Measurements from ENCODE around the gene MTCH1. TPM values are rescaled to one million over a fixed set of nuclear protein-coding genes. Genes with fewer than 3 reads are reported as not detected.

Gene MTCH1
- total RNA-seq, 2 donors from 2014 or later = 97.9 to 133 TPM

DNA sequence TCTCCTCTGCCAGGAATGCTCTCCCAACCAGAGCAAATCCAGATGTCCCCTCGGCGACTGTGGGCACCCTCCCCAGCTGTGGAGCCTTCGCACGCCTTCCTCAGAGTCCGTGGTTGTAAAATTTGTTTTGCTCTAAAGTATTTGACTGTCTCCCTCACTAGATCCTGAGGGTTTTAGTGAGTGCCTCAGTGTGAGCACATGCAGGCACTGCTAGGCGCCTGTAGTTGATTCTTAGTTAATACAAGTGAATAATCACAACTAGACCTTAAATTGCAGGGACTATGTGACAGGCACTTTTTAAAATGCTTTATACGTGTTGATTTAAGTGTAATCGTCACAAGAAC, 680 bp upstream of the MTCH1 start:
- H3K27me3 Mint-ChIP-seq = no peaks in the 10 kb centered on the region
- H3K4me3 Mint-ChIP-seq = no peak overlapping the region
- peak; percentile 19 for ATAC-seq (replicated peaks)
- H3K36me3 Mint-ChIP-seq (ENCODE audit: low read depth) = peaks cover 7% of the 10 kb centered on the region
- H3K9me3 Mint-ChIP-seq = no peaks in the 10 kb centered on the region
- H3K4me1 Mint-ChIP-seq = peaks cover 12% of the 10 kb centered on the region
- H3K27ac Mint-ChIP-seq = peak overlapping the region; percentile 96

DNA sequence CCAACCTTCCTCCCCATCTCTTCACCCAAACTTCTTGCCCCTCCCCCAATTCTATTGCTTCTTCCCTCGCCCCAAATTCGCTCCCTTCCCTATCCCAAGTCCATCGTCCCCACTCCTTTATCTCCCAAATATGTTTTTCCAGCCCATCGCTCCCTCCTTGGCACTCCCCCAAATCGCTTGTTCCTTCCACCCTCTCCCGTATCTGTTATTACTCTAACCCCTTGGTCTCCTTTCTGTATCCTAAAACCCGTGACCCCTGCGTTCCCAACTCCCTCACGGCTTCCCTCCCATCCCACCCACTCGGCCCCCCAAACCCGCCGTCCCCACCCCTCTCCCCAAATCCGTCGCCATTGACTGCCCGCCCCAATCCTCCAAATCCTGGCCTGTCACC, 584 bp downstream of the MTCH1 start:
- no peak overlapping the region for H3K4me3 Mint-ChIP-seq
- ATAC-seq (replicated peaks) = no peak

DNA sequence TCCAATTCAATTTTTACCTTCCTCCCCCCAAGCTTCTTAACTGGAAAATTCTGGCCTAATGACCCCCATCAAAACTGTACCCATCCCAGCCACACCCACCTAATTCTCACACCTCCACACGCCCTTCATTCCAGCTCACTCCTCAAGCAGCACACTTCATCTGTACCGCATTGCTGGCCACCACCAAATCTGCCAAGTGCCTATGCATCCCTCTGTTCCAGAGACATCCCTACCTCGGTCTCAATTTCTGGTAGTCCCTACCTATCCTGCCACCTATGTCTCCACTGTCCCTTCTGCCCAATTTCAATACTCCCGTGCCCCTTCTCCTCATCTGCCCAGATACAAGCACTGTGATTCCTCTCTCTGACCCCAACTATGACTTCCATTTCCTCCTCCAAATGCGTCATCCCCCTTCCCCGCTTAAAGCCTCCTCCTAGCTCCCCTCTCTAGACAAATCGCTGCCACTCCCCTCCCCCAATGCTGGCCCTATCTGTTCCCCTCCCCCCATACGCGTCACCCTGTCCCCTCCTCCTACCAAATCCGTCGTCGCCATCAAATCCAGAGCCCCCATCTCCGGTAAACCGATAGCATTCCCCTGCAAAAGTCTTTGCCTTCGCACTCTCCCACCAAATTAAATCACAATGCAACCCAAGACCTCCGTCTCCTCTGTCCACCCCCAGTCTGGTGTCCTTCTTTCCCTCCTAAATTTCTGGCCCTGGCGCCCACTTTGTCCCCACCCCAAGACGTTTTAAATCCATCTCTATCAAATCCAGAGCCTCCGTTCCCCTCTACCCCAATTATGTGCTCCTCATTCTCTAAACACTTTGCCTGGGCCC, 1.2 kb downstream of the MTCH1 start:
- H3K27me3 Mint-ChIP-seq = no peaks in the 10 kb centered on the region
- H3K9me3 Mint-ChIP-seq = no peaks in the 10 kb centered on the region
- H3K4me3 Mint-ChIP-seq = no peak overlapping the region
- H3K4me1 Mint-ChIP-seq = peaks cover 23% of the 10 kb centered on the region
- H3K27ac Mint-ChIP-seq = no peak overlapping the region
- ATAC-seq (replicated peaks) = peak; percentile 34
- peaks cover 26% of the 10 kb centered on the region for H3K36me3 Mint-ChIP-seq (ENCODE audit: low read depth)

More for the DNA sequence above, 584 bp downstream of the MTCH1 start:
- no peaks in the 10 kb centered on the region for H3K27me3 Mint-ChIP-seq
- peaks cover 19% of the 10 kb centered on the region for H3K36me3 Mint-ChIP-seq (ENCODE audit: low read depth)
- peaks cover 20% of the 10 kb centered on the region for H3K4me1 Mint-ChIP-seq
- H3K9me3 Mint-ChIP-seq = no peaks in the 10 kb centered on the region
- no peak overlapping the region for H3K27ac Mint-ChIP-seq

DNA sequence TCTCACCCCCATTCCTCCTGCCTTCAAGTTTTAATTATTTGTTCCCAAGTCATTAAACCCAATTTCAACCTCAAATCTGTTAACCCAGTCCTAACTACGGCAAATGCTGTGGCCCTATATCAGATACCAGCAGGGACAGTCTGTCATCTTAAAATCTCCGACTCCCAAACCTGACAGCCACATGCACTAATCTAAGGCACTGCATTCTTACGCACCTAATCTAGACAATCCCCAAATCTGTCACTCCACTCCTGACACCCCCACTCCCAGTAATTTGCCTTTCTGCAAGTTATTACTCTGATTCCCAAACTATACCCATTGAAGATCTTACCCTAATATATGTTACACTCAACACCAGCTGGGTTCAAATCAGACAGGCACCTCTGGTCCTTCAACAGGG, 2.5 kb downstream of the MTCH1 start:
- Mint-ChIP-seq H3K27ac (no peak overlapping the region), H3K36me3 (ENCODE audit: low read depth) (peaks cover 38% of the 10 kb centered on the region), H3K4me1 (peaks cover 28% of the 10 kb centered on the region), H3K4me3 (no peak overlapping the region), H3K9me3 (no peaks in the 10 kb centered on the region), H3K27me3 (no peaks in the 10 kb centered on the region)
- ATAC-seq (replicated peaks) = no peak

DNA sequence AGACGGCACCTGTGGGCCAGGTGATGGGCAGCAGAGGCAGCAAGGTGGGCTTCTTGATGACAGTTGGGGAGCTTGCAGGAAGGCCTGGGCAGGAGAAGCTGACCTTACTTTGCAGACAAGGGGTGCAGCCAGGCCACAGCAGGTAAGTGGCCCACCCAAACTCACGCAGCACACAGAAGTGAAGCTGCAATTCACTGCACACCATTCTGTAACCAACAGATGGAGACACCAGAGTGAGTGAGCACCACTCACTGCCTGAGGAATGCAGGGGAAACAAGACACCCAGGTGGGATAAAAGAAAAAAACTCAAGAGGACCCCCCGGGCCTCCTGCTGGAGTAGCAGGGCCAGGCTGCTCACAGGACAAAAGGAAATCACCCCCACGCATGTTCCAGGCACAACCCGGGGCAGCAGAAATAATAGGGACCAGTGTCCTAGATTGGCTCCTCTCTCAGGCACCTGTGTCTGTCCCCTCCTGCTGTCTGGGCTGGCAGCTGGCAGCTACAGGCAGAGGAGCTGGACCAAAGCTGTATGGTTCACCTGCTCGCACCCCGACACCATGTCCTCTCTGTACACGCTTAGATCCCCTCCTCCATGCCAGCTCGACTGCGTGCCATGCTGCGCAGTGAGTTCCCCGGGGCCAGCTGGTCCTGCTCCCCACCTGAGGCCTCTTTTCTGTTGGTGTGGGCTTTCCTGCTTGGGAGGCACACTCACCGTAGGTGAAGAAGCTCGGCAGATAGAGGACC, 4.9 kb downstream of the MTCH1 start:
- peak overlapping the region; percentile 48 for H3K27ac Mint-ChIP-seq
- H3K27me3 Mint-ChIP-seq = no peaks in the 10 kb centered on the region
- no peaks in the 10 kb centered on the region for H3K9me3 Mint-ChIP-seq
- ATAC-seq (replicated peaks) = no peak
- H3K36me3 Mint-ChIP-seq (ENCODE audit: low read depth) = peaks cover 63% of the 10 kb centered on the region
- peak overlapping the region; percentile 1 for H3K4me3 Mint-ChIP-seq
- peaks cover 22% of the 10 kb centered on the region for H3K4me1 Mint-ChIP-seq

DNA sequence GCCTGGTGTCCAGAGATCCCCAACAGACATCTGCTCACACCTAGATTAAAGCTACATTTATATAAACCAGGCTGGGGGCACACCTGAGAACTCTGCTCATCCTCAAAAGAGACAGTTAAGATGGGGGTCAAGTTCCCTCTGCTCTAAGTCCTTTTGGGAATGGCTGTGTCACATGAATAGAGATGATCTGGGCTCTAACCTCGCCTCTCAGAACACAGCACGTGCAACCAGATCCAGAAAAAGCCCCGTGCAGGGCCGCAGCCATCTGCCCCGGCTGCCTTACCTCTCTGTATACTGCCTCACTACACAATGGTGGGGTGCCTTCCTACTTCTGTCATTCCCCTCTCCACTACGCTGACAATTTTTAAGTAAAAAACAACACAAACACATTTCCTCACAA, 5.9 kb downstream of the MTCH1 start:
- Mint-ChIP-seq H3K9me3 (no peaks in the 10 kb centered on the region), H3K27ac (peak overlapping the region; percentile 66), H3K4me1 (peaks cover 22% of the 10 kb centered on the region), H3K36me3 (ENCODE audit: low read depth) (peaks cover 72% of the 10 kb centered on the region), H3K27me3 (no peaks in the 10 kb centered on the region), H3K4me3 (no peak overlapping the region)
- no peak for ATAC-seq (replicated peaks)

DNA sequence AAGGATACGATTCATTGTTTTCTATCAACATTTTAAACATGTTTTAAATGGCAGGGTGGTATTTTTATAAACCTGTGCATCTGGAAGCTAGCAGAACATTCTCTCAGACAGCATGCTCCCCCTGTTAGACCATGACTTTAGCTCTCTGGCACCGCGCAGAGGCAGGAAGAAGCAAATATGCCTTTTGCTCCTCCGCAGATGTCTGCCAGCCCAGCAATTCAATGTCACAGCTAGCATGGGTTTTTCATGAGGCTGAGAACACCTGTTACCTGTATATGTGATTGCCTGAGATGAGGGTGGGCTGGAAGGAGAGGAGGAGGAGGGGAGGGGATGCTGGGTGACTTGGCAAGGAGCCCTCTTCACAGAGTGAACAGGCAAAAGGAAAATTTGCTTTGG, 6.7 kb downstream of the MTCH1 start:
- Mint-ChIP-seq H3K9me3 (no peaks in the 10 kb centered on the region), H3K4me3 (no peak overlapping the region), H3K36me3 (ENCODE audit: low read depth) (peaks cover 80% of the 10 kb centered on the region), H3K27ac (peak overlapping the region; percentile 66), H3K27me3 (no peaks in the 10 kb centered on the region), H3K4me1 (peaks cover 22% of the 10 kb centered on the region)
- peak; percentile 38 for ATAC-seq (replicated peaks)

DNA sequence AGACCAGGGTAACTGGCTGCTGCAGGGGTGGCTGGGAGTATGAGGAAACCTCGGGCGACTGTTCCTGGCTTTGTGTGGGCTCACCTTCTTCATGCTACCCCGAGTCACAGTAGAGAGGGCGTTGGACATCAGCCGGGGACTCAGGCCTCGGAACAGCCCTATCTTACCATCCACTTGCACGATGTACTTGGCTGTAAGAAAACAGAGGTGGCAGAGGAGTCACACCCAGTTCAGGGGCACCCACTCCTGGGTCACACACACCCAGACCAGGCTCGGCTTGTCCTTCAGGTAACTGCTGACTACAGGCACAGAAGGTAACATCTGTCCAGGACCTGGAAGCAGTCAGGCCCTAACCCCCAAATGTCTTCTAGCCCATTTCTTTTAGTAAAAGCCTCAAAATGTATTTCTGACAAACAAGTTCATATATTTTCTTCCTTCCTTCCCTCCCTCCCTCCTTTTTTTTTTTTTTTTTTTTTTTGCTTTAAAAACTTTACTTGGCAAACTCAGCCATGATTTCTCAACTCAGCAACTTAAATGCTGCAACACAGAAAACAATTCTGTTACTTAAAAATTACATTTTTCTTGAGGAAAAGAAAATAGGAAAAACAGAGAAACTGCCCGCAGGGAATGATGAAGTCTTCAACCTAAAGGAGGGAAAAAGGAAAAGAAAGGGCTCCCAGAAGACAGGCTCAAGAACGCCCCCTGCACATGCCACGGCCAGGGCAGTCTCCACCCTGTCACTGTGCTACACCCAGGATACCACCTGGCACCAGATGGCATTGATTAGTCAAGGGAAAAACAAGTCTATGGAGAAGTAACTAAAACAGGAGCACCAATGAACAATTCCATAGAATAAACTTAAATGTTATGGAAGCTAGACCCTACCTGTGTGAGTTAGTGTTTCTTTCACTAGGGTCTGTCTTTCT, 7.3 kb downstream of the MTCH1 start:
- peaks cover 87% of the 10 kb centered on the region for H3K36me3 Mint-ChIP-seq (ENCODE audit: low read depth)

DNA sequence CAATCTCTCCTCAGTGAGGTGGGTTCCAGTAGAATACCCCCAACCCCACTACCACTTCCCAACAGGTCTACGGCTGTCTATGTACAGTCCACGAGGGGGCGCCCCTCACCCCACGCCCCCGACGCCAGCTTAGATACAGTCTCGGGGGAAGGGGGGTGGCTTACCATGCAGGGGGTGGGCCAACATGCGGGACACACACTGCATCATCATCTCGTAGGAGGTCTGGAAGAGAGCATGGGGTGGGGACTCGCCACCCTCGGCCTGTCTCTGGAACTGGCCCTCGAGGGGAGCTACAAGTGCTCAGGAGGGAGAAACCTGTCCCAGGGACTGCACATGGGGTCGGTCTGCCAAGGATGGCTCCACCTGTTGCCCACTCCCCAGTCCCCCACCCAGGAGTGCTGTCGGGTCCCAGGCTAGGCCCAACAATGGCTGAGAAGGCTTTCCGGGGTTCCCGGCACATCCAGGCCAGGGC, 8.5 kb downstream of the MTCH1 start:
- Mint-ChIP-seq H3K36me3 (ENCODE audit: low read depth) (peaks cover 98% of the 10 kb centered on the region), H3K27me3 (no peaks in the 10 kb centered on the region), H3K9me3 (no peaks in the 10 kb centered on the region), H3K27ac (no peak overlapping the region), H3K4me3 (no peak overlapping the region), H3K4me1 (peaks cover 22% of the 10 kb centered on the region)
- no peak for ATAC-seq (replicated peaks)

More for the DNA sequence above, 7.3 kb downstream of the MTCH1 start:
- H3K27ac Mint-ChIP-seq = peak overlapping the region; percentile 66
- H3K4me3 Mint-ChIP-seq = no peak overlapping the region
- ATAC-seq (replicated peaks) = no peak
- H3K9me3 Mint-ChIP-seq = no peaks in the 10 kb centered on the region
- H3K4me1 Mint-ChIP-seq = peaks cover 22% of the 10 kb centered on the region
- no peaks in the 10 kb centered on the region for H3K27me3 Mint-ChIP-seq

DNA sequence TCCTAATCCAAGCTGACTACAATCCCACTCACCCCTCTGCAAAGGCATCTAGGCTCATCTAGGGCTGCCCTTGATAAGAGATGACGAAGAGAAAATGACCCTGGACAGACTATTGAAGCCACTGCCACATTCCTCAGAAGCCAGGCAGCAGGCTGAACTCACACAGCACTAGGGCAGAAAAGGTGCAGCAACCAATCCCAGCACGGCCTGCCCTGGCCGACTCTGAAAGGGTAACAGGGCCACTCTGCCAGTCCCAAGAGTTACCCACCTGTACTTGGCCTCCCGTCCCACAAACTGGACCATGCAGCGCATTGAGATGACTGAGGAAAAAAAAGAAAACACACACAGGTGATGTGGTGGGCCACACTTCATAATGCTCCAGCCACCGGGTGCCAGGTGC, 9.1 kb downstream of the MTCH1 start:
- no peak for ATAC-seq (replicated peaks)
- peaks cover 18% of the 10 kb centered on the region for H3K4me1 Mint-ChIP-seq
- peaks cover 100% of the 10 kb centered on the region for H3K36me3 Mint-ChIP-seq (ENCODE audit: low read depth)
- no peak overlapping the region for H3K4me3 Mint-ChIP-seq
- H3K27ac Mint-ChIP-seq = no peak overlapping the region
- no peaks in the 10 kb centered on the region for H3K9me3 Mint-ChIP-seq
- no peaks in the 10 kb centered on the region for H3K27me3 Mint-ChIP-seq

DNA sequence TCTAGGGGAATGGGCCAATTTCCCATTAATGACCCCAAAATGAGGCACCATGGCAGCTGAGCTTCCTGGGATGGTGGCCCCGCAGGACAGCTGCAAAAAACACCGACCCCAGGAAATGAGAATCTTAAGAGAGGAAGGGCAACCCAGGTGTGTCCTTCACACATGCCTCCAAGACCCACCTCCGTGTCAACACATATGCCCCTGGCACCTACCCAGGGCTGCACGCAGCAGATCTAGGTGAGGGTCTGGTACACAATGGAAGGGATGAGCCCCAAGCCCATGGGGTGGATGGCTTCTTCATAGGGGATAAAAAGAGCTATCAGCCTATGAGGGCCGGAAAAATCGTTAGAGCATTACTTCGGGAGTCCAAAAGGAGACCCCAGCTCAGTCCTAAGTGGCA, 9.5 kb downstream of the MTCH1 start:
- no peaks in the 10 kb centered on the region for H3K27me3 Mint-ChIP-seq
- H3K27ac Mint-ChIP-seq = no peak overlapping the region
- no peak overlapping the region for H3K4me3 Mint-ChIP-seq
- no peaks in the 10 kb centered on the region for H3K9me3 Mint-ChIP-seq
- ATAC-seq (replicated peaks) = no peak
- peaks cover 100% of the 10 kb centered on the region for H3K36me3 Mint-ChIP-seq (ENCODE audit: low read depth)
- peaks cover 14% of the 10 kb centered on the region for H3K4me1 Mint-ChIP-seq

DNA sequence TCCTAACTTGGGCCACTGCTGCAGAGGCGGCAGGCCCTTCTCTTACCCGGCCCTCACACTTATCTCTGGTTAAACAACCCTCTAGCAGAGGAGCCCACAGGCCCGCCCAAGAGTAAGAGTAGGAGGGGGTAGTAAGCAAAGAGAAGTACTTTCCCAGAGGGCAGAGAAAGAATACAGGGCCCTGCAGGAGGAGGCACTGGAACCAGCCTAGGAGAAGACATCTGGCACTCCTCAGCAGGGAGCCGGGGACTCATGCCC, 10.1 kb downstream of the MTCH1 start:
- no peaks in the 10 kb centered on the region for H3K27me3 Mint-ChIP-seq
- H3K36me3 Mint-ChIP-seq (ENCODE audit: low read depth) = peaks cover 100% of the 10 kb centered on the region
- no peaks in the 10 kb centered on the region for H3K9me3 Mint-ChIP-seq
- ATAC-seq (replicated peaks) = no peak
- peaks cover 13% of the 10 kb centered on the region for H3K4me1 Mint-ChIP-seq
- H3K4me3 Mint-ChIP-seq = no peak overlapping the region
- no peak overlapping the region for H3K27ac Mint-ChIP-seq

DNA sequence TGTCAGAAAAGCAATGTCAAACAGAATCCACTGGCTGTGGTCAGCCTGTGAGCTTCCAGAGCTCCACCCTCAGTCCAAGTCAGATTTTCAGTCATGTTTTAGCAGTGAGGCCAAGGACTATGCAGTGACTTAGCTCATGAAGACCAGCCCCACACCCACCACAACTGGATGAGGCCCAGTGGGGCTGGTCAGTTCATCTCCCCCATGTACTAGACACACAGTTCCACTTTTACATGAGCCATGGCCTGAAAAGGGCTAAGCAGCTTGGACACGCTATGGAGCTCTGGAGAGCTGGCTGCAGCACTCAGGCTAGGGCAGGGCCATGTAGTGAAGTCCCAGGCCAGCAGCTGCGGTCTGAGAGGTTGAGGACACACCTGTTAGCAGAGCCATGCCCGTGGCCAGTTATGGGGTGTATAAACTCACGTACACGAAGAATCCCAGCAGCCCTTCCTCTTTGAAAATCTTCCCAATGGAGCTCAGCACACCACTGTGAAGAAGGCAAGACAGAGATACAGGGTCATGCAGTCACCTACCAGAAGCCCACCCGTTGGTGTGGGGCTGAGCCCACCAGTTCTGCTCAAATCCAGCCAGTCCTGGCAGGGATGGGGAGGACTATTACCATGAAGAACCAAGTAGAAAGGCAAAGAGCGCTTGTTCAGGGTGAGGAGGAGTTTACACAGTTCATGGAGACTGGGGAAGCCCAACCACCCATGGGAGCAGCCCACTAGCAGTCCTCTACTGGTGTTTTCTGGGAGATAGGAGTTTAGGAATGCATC, 10.6 kb downstream of the MTCH1 start:
- H3K27ac Mint-ChIP-seq = no peak overlapping the region
- H3K27me3 Mint-ChIP-seq = no peaks in the 10 kb centered on the region
- H3K9me3 Mint-ChIP-seq = no peaks in the 10 kb centered on the region
- ATAC-seq (replicated peaks) = no peak
- H3K4me3 Mint-ChIP-seq = no peak overlapping the region
- peaks cover 8% of the 10 kb centered on the region for H3K4me1 Mint-ChIP-seq
- H3K36me3 Mint-ChIP-seq (ENCODE audit: low read depth) = peaks cover 99% of the 10 kb centered on the region

DNA sequence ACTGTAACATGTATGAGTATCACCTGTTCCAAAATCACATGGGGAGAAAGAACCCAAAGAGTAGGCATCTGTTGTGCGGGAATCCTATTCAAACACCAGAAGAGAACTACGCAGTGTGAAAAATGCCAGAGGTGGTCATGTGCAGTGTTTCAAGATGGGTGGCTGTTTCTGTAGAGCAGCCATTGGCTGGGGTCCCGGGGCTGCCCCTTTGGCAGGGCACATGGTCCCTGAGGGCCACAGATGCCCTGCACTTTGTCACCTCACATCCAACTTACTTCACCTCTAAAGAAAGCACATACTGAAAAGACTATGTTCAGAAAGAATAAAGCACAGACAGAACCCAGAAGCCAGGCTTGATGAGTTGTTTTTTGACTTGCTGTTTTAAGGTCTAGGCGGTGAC, 12.3 kb downstream of the MTCH1 start:
- no peaks in the 10 kb centered on the region for H3K9me3 Mint-ChIP-seq
- no peak for ATAC-seq (replicated peaks)
- no peaks in the 10 kb centered on the region for H3K4me1 Mint-ChIP-seq
- no peaks in the 10 kb centered on the region for H3K27me3 Mint-ChIP-seq
- H3K27ac Mint-ChIP-seq = no peak overlapping the region
- no peak overlapping the region for H3K4me3 Mint-ChIP-seq
- peaks cover 99% of the 10 kb centered on the region for H3K36me3 Mint-ChIP-seq (ENCODE audit: low read depth)

All from activated T-helper 17 cell treated with anti-CD3 and anti-CD28 coated beads, Interleukin-2, amount 50 U/mL, for 72 hours (primary cell).